Limb (tissue), 2 donors: ENCODE measurements around the gene NXPH4.

Source experiments
- DNase-seq, 2 donors: peaks; one replicate each; pipeline ENCODE4 v3.0.0-alpha.2; 2016; ENCODE audit errors: extremely low spot score in 2 of 2

NXPH4 gene

GRCh38 chr12:57216014-57216911 lies at the start of gene NXPH4:
Gene NXPH4, plus strand, starts transcription at chr12:57216794. Its CDS starts 176 bp downstream, at chr12:57216970.
- DNase-seq = peak in 1 of 2 donors; percentile 73

- no peak for DNase-seq
These were observed 49.6 kb upstream of the NXPH4 start for GRCh38 chr12:57166971-57167371.

GRCh38 chr12:57168058-57168457 lies 48.5 kb upstream of the NXPH4 start:
- DNase-seq = no peak

GRCh38 chr12:57169046-57169795 lies 47.4 kb upstream of the NXPH4 start:
- no peak for DNase-seq

GRCh38 chr12:57169969-57170368 lies 46.6 kb upstream of the NXPH4 start:
- DNase-seq = no peak

- DNase-seq = no peak
These were observed 46.2 kb upstream of the NXPH4 start for GRCh38 chr12:57170408-57170807.

- no peak for DNase-seq
These were observed 45.7 kb upstream of the NXPH4 start for GRCh38 chr12:57170927-57171326.

- no peak for DNase-seq
These were observed 44.9 kb upstream of the NXPH4 start for GRCh38 chr12:57171668-57172067.

- no peak for DNase-seq
These were observed 43.5 kb upstream of the NXPH4 start for GRCh38 chr12:57173089-57173488.

- DNase-seq = no peak
These were observed 42.9 kb upstream of the NXPH4 start for GRCh38 chr12:57173683-57174082.

GRCh38 chr12:57175428-57176138 lies 41.0 kb upstream of the NXPH4 start:
- DNase-seq = peak in 1 of 2 donors; percentile 77

GRCh38 chr12:57176139-57176477 lies 40.5 kb upstream of the NXPH4 start:
- no peak for DNase-seq

- DNase-seq = no peak
These were observed 39.7 kb upstream of the NXPH4 start for GRCh38 chr12:57176846-57177245.

GRCh38 chr12:57177354-57177753 lies 39.2 kb upstream of the NXPH4 start:
- no peak for DNase-seq

GRCh38 chr12:57178213-57178612 lies 38.4 kb upstream of the NXPH4 start:
- DNase-seq = no peak

- no peak for DNase-seq
These were observed 37.1 kb upstream of the NXPH4 start for GRCh38 chr12:57179331-57180086.

- no peak for DNase-seq
These were observed 36.1 kb upstream of the NXPH4 start for GRCh38 chr12:57180321-57180989.

GRCh38 chr12:57181072-57181471 lies 35.5 kb upstream of the NXPH4 start:
- DNase-seq = no peak

GRCh38 chr12:57181561-57182155 lies 34.9 kb upstream of the NXPH4 start:
- no peak for DNase-seq

GRCh38 chr12:57182918-57183575 lies 33.5 kb upstream of the NXPH4 start:
- peak; percentile 68 to 86 for DNase-seq
